Fibroblast of the conjunctiva (primary cell): ENCODE measurements around the gene NOXA1.
"Not testable (repeated sequence)": the region's sequence is repeated elsewhere in the genome, so short reads cannot be mapped to it uniquely, and the experiment has no call there.

Experiments
- DNase-seq: peaks from one replicate; pipeline ENCODE4 v3.0.0-alpha.2; 2010; ENCODE audit warnings: low read depth

Gene NOXA1

DNA sequence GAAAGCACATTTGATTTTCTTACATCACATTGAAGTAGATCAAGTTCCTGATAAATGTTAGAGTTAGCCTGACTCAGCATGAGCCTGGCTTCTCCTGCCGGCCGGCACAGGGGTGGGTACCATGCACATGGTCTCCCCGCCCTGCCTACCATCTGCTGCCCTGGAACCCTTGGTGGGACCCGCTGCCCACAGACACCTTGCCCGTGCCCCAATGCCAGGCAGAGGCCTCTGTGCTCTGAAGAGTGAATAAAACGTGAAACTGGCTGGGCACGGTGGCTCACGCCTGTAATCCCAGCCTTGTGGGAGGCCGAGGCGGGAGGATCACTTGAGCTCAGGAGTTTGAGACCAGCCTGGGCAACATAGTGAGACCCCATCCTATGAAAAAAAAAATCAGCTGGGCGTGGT is 17.5 kb upstream of the NOXA1 start:
- no peak for DNase-seq

DNA sequence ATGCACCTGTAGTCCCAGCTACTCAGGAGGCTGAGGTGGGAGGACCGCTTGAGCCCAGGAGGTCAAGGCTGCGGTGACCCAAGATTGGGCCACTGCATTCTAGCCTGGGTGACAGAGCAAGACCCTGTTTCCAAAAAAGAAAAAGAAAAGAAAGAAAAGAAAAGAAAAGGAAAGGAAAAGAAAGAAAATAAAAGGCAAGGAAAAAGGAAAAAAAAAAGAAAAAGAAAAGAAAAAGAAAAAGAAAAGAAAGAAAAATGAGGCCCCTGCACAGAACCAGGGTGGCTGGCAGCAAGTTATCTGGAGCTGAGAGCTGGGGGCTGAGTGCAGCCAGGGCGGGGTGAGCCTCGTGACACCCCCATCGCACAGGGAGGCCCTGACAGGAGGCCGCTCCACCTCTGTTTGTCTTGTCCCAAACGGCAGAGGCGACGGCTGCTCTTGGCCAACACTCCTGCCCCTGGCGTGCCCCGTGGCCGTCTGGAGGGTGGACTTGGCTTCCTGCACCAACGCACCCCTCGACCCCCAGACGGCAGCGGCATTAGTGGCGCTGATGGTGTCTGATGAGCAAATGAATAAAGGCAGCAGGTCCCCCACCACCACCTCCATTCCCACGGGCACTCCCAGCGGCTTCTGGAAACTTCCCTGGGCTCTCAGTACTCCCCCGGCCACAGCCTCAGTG is 17.0 kb upstream of the NOXA1 start:
- DNase-seq, result no peak

GRCh38 chr9:137406876-137407589 is 16.2 kb upstream of the NOXA1 start:
- no peak for DNase-seq

DNA sequence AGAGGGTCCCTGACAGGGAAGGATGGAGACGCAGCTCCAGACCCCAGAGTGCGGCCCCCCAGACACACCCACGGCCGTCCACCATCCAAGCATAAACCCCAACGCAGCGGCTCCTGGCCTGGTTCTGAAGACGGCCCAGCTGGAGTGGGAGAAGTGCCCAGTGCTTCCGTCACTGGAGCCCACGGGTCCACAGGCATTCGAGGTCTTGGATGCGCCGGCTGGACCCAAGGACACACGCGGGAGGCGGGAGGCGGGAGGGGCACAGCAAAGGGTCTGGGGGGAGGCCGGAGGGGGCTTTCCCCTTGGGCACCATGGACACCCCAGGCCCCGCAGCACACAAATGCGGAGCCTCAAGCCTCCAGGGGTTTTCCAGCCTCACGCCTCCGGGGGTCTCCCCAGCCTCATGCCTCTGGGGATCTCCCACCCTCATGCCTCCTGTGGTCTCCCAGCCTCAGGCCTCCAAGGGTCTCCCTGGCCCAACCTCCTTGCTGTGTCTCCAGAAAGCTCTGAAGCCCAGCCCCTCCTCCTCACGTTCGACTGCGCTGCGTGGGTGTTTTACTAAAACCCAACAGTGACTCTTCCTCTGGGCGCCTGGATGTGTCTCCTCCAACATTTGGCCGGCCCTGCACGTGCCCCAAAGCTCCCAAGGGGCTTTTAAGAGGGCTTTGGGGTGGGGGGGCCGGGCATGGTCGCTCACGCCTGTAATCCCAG is 15.4 kb upstream of the NOXA1 start:
- no peak for DNase-seq

GRCh38 chr9:137408651-137409405 is 14.4 kb upstream of the NOXA1 start:
- no peak for DNase-seq

- no peak for DNase-seq
These were observed 13.7 kb upstream of the NOXA1 start for GRCh38 chr9:137409515-137409914.

DNA sequence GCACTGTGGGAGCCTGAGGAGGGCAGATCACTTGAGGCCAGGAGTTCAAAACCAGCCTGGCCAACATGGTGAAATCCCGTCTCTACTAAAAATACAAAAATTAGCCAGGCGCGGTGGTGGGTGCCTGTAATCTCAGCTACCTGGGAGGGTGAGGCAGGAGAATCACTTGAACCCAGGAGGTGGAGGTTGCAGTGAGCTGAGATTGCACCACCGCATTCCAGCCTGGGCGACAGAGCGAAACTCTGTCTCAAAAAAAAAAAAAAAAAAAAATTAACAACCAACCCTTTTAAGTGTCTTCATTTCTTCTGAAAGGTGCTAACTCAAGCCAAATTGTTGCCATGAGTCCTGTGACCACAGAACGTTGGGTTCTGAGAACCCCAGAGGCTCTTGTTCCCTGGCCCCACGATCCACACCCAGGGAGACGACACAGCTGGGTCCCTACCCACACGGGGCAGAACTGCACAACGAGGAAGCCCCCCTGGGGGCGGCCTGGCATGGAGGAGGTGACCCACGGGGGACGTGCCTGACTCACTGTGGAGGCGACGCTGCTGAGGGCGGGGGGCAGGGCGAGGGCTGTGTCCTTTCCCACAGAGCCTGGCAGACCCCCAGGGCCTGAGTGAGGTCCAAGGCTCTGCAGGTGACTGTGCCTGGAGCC is 12.8 kb upstream of the NOXA1 start:
- not testable (repeated sequence) for DNase-seq

GRCh38 chr9:137410891-137411249 is 12.3 kb upstream of the NOXA1 start:
- DNase-seq, result no peak

- DNase-seq, result no peak
These were observed 11.9 kb upstream of the NOXA1 start for GRCh38 chr9:137411260-137411644.

DNA sequence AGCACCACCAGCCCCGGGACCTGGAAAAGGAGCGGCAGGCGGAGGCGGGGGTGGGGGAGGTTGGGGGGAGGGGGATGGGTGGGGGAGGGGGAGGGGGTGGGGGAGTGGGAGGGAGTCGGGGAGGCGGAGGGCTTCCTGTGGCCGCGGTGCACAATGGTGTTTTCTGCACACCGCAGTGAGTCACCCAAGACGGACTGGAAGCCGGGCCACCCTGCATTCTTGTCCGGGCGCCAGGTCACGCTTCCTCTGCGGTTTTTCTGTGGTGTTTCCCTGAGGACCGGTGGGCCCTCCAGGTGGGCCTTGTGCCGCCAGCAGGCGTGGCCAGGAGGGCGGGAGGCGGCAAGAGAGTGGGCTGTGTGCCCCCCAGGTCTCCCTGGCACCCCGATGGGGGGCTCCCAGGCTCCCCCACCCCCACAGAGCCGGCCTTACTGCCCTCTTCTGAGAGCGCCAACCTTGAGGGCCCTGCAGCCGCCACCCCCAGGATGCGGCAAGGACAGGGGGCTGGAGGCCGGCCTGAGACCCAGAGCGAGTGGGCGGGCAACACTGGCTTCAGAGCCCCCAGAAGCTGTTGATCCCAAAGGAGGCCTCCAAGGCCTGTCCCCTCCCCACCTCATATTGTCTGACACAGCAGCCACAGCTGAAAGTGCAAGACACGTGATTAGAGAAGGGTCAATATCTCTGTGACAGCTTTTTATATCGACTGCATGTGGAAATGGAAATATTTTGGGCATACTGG is 11.4 kb upstream of the NOXA1 start:
- peak; percentile 59 for DNase-seq

- DNase-seq, result no peak
These were observed 10.8 kb upstream of the NOXA1 start for GRCh38 chr9:137412431-137412830.

DNA sequence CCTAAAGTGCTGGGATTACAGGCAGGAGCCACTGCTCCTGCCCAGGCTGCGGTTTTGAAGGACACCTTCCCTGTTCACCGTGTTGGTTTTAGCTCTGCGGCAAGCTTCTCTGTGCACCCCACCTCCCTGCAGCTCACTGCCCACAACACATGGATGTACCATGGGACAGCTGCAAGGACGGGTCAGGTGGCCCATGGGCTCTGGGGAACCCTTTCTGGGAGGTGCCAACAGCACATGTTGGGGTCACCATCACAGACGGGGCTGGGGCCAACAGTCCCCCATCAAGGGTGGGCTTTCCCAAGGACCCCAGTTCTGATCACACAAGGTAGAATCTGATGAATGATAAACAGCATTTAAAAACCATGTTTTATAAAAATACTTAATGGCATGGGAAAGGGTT is 7.7 kb upstream of the NOXA1 start:
- DNase-seq, result no peak

DNA sequence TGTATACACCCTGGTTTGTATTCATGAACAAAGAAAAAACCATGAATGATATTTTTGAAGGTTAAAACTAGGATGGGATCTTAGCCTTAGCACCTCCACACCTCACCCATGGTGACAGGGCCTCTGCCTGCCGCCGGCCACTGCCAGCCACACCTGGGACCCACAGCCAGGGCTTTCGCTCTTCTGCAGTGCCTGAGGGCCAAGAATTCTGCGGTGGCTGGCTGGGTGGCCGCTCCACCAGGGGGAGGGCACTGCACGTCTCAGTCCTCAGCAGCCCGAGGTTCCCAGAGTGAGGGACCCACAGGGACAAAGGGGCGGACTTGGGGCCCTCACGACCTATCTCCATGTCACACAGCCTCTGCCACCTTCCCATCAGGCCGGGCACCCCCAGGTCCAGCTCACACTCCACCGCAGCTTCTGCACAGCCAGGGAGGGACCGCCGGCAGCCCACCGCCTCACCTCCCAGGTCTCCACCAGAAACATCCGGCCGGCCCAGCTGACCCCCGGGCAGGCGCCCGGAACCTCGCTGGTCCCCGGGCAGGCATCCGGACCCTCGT is 7.1 kb upstream of the NOXA1 start:
- DNase-seq, result no peak

GRCh38 chr9:137416563-137417151 is 6.5 kb upstream of the NOXA1 start:
- no peak for DNase-seq

DNA sequence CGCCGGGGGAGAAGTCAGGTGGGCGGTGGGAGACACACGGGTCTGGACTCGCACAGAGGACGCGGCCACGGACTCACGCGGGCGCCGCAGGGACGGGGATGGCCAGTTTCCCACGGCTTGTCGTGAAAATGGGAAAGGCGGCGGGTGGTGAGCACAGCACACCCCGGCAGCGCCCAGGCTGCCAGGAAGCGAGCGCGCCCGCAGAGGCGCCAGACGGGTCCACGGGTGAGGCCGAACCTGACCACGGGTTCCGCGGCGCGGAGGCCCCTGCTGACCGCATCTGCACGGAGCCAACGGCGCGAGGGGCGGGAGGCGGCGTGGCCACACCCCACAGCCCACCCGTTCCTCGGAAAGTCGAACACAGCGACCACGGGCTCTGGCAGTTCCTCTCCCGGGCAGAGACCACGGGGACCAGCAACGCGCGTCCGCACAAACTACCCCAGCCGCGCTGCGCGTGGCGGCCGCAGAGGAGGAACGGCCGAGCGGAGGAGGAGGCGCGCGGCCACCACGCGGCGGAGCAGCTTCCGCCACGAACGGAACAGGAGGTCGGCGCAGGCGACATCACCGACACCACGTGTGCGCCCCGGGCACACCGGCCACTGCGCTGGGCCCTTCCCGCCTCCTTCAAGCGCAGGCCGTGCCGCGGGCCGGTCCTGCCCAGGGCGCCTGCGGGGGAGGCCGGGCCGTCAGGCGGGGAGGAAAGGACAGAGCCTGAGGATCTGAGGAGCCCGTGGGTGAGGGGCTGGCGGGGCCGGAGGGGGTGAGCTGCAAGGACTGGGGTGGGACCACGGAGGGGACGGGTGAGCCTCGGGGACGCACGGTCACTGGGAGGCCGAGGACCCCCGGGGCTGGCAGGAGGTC is 5.8 kb upstream of the NOXA1 start:
- no peak for DNase-seq

DNA sequence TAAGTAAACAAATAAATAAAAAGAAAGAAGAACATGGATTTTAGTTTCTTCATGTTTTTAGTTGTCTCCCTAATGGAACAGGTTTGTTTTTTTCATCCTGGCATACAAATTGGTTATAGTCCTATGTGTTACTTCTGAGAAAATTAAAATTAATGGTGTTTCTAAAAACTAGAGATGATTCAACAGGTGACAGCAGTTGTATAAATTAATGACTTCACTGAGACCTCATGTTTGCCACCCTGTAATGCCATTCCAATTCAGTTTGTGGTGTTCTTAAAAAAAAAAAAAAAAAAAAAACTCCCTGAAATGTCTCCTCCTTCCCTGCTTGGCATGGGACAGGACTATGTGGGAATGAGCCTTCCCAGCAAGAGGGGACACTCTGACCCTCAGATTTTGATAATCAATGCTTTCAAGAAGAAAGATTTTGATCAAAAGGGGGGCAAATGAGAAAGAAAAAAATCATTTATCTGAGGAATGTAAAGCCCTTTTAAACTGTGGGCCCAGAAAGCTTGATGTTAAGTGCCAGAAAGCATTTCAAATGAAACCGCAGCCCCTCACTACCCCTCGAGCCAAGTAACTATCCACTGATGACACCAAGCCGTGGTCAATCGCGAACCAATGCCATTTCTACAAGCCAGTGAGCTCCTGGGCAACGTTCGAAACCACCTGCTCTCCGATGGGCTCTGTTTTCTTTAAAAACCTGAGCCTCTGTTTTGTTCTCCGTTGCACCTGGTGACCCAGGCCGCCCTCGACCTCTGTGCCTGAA is 1.2 kb upstream of the NOXA1 start:
- no peak for DNase-seq

- no peak for DNase-seq
These were observed 510 bp downstream of the NOXA1 start for GRCh38 chr9:137423514-137424291.

GRCh38 chr9:137426018-137426681 is 3.0 kb downstream of the NOXA1 start:
- DNase-seq, result no peak
